Ascending aorta (tissue), 2 donors: ENCODE data around the gene HP1BP3. TPM values are rescaled to one million over a fixed set of nuclear protein-coding genes. Genes with fewer than 3 reads are reported as not detected.

Source experiments
- DNase-seq, 2 donors: peaks; one replicate each; pipeline ENCODE4 v3.0.0-alpha.2; 2019; ENCODE audit warnings: low spot score in 2 of 2
- H3K27ac ChIP-seq, 2 donors: fragments of 200-600 bp; sonication (generic); one replicate each; pipeline ENCODE4 v1.5.1; 2016 to 2017; ENCODE audit warnings: mild to moderate bottlenecking in 1 of 2
- H3K27me3 ChIP-seq: fragments of 200-600 bp; sonication (generic); one replicate; pipeline ENCODE4 v1.5.1; 2017
- H3K36me3 ChIP-seq, 2 donors: fragments of 200-600 bp; sonication (generic); one replicate each; pipeline ENCODE4 v1.5.1; 2016
- H3K4me1 ChIP-seq, 2 donors: fragments of 200-600 bp; sonication (generic); one replicate each; pipeline ENCODE4 v1.5.1; 2016 to 2017; ENCODE audit warnings: mild to moderate bottlenecking in 1 of 2
- H3K4me3 ChIP-seq, 2 donors: fragments of 200-600 bp; sonication (generic); one replicate each; pipeline ENCODE4 v1.5.1; 2016 to 2017; ENCODE audit warnings: mild to moderate bottlenecking in 1 of 2
- H3K9me3 ChIP-seq, 2 donors: fragments of 200-600 bp; sonication (generic); one replicate each; pipeline ENCODE4 v1.5.1; 2016
- intact Hi-C: fragments of 100-400 bp; cut with DNase I; formaldehyde crosslinking; loops from one replicate; pipeline ENCODE4 v1.15.1; 2023
- total RNA-seq: library from RNA; depleted of rRNA; stranded (reverse); fragments of >200 nt; gene quantifications from one replicate; pipeline ENCODE4 v1.1.0, GENCODE V29; 2016
- TF ChIP-seq, protein P1 (sequence below), 3 experiments: fragments of 200-600 bp in 2 of 3; fragments of 450-650 bp in 1 of 3; sonication (generic) in 2 of 3; IDR thresholded peaks; one replicate each; pipeline ENCODE4 v1.5.1; 2016 to 2019; ENCODE audit warnings: antibody characterized with exemption in 3 of 3, mild to moderate bottlenecking in 1 of 3, moderate library complexity in 1 of 3

HP1BP3 gene
- total RNA-seq, 1 donor from 2014 or later = 109 TPM

DNA sequence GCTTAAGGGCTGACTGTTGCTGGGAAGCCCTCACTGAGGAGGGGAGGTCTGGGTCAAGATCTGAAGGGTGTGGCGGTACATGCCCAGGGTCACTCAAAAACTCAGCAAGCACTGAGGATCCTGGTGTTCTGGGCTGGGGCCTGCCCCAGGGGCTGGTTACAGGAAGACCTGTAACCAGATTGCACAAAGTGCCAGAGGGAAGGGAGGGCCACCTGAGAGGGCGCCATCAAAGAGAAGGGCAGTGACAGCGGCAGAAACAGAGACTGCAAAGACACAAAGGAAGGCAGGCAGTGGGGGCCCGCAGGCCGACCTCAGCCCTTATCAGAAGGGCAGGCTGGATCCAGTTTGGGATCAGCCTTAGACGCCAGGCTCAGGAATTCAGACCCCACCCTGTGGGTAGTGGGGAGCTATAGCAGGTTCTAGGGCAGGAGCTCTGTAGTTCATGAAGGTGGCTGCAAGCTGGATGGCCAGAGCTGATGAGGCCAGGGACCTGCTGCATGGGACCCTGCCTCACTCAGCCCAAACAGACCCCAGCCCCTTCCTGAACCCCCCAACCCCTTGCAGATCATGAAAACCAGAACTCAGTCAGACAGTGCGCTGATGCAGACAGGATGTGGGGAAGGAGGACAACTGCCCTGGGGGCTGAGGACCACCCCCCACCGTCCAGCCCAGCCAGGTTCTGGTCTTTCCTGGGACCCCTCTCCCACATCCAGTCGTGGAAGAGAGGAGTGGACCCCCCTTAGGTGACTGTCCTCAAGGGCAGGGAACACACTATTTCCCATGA, 58.5 kb downstream of the HP1BP3 start:
- intact Hi-C loops = no loop called here
- Histone ChIP-seq H3K27me3 (peaks cover 5% of the 10 kb centered on the region), H3K4me1 (peaks cover 7 to 16% of the 10 kb centered on the region in 2 donors), H3K4me3 (no peak overlapping the region), H3K36me3 (no peaks in the 10 kb centered on the region), H3K9me3 (no peaks in the 10 kb centered on the region), H3K27ac (no peak overlapping the region)
- TF ChIP-seq, protein P1, sequence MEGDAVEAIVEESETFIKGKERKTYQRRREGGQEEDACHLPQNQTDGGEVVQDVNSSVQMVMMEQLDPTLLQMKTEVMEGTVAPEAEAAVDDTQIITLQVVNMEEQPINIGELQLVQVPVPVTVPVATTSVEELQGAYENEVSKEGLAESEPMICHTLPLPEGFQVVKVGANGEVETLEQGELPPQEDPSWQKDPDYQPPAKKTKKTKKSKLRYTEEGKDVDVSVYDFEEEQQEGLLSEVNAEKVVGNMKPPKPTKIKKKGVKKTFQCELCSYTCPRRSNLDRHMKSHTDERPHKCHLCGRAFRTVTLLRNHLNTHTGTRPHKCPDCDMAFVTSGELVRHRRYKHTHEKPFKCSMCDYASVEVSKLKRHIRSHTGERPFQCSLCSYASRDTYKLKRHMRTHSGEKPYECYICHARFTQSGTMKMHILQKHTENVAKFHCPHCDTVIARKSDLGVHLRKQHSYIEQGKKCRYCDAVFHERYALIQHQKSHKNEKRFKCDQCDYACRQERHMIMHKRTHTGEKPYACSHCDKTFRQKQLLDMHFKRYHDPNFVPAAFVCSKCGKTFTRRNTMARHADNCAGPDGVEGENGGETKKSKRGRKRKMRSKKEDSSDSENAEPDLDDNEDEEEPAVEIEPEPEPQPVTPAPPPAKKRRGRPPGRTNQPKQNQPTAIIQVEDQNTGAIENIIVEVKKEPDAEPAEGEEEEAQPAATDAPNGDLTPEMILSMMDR (IDR thresholded peaks at IDR 0.05) = no peak
- DNase-seq = peak in 1 of 2 donors; percentile 40

DNA sequence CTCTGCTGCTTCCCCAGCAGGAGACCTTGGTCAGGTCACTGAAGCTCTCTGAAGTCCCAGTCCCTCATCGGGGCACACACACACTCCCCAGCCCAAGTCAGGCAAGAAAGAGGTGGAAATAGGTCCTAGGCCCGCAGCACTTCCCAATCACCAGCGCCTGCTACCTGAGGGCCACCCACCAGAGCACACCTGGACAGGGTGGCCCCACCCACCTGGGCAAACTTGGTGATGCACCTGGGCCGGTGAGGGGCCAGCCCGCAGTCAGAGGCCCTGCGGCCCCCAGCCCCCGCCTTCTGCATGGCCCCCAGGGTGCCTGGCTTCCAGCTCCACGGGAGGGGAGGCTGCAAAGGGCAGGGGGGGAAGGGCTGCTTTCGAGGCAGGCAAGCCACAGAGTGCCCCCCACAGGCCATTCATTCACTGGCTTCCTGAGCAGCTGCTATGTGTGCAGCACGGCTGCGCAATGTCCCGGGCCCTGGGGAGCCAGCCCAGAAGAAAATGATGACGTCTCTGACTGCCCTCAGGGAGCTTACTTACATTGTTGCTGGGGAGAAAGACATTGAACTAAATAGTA, 59.3 kb downstream of the HP1BP3 start:
- TF ChIP-seq, protein P1 (IDR thresholded peaks at IDR 0.05) = no peak
- no peaks in the 10 kb centered on the region for H3K9me3 ChIP-seq
- no peaks in the 10 kb centered on the region for H3K36me3 ChIP-seq
- peak in 1 of 2 donors; percentile 56 for DNase-seq
- no peak overlapping the region for H3K27ac ChIP-seq
- intact Hi-C loops = no loop called here
- peaks cover 5% of the 10 kb centered on the region for H3K27me3 ChIP-seq
- no peak overlapping the region for H3K4me3 ChIP-seq
- H3K4me1 ChIP-seq = peaks cover 7 to 13% of the 10 kb centered on the region in 2 donors

DNA sequence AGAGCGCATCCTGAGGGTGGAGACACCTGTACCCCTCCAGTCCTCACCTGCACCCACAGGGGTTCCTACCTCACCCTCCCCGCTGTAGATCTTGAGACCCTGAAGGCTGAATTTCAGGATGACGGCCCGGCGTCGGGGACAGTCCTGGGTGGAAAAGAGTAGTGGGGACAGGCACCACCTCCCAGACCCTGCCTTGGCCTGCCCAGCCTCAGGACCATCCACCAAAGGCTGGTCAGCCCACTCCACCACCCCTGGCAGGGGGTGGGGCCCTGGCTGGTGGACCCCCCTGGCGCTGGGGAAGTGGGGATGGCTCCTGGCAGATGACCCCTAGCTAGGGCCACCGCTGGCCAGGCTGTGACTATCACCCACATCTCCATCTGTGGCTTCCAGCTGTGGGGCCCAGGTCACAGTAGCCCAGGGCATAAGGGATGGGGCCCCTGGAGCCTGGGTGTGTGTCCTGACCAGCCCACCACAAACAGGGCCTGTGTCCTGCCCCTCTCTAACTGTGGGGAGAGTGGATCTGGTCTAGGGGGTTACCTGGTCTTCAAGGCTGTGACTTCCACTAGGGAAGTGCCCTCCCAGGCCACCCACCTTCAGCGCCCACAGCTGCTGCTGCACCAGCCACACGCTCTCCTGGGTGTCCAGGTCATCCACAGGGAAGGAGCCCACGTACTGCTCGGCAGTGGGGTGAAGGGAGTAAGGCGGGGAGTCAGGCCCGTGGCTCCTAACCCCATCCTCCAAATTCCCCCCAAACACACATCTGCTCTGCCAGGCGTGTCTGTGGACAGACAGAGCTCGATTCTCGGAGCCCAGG, 60.0 kb downstream of the HP1BP3 start:
- no peak overlapping the region for H3K27ac ChIP-seq
- intact Hi-C loops = no loop called here

DNA sequence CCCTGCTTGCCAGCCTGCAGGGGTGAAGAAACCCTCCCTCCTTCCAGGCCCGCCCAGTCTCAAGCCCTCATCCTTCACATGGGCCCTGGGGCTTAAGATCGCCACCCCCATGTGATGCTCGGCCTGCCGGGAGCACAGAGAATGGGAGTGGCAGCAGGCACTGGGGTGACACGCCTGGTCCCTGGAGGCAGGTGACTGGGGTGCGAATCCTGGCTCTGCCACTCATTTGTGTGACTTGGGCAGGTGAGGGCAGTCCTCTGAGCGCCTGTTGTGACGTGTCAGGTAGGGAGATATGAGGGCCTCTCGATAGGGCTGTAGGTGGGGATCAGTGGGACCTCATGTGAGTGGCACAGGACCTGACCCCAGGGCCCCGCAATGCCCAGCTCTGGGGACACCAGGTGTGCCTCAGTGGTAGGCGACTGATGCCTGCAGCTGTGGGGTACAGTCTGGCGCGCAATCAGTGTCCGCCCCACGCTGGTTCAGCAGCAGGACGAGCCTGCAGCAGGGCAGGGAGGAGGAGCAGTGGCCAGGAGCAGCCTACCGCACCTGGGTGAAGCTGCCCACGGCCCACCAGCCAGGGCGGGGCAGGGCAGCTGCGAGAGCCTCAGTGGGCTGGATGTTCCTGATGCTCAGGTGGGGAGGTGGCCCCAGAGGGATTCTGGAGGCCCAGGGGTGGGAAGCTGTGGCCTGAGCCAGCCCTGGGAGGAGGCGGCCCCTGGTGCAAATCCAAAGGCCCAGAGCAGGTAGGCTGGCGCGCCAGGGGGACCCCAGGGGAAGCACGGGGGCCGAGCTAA, 60.8 kb downstream of the HP1BP3 start:
- intact Hi-C loops = no loop called here
- H3K9me3 ChIP-seq = no peaks in the 10 kb centered on the region
- no peaks in the 10 kb centered on the region for H3K36me3 ChIP-seq
- no peak overlapping the region for H3K27ac ChIP-seq
- H3K4me1 ChIP-seq = peaks cover 2% of the 10 kb centered on the region in 2 donors
- H3K4me3 ChIP-seq = no peak overlapping the region
- TF ChIP-seq, protein P1 (IDR thresholded peaks at IDR 0.05) = no peak
- peaks cover 1% of the 10 kb centered on the region for H3K27me3 ChIP-seq
- peak in 1 of 2 donors; percentile 56 for DNase-seq

More for the DNA sequence above, 60.0 kb downstream of the HP1BP3 start:
- peaks cover 5% of the 10 kb centered on the region for H3K27me3 ChIP-seq
- peaks cover 7% of the 10 kb centered on the region in 2 donors for H3K4me1 ChIP-seq
- DNase-seq = peak in 1 of 2 donors; percentile 54
- no peaks in the 10 kb centered on the region for H3K36me3 ChIP-seq
- TF ChIP-seq, protein P1 (IDR thresholded peaks at IDR 0.05) = no peak
- H3K9me3 ChIP-seq = no peaks in the 10 kb centered on the region
- no peak overlapping the region for H3K4me3 ChIP-seq
